Stimulated activated effector memory CD8-positive, alpha-beta T cell treated with anti-CD3 and anti-CD28 coated beads, Interleukin-12 subunit alpha, Interleukin-12 subunit beta, amount 100 ng/mL, for 72 hours (primary cell): ENCODE measurements around the gene ISCA2.

Source experiments
- ATAC-seq: fragments of 150-1000 bp; cut with Tn5 transposase; 2 replicates; pipeline ENCODE4 v1.10.0; 2021
- DNase-seq, 2 donors: peaks; one replicate each; pipeline ENCODE4 v3.0.0; 2021 to 2022; ENCODE audit warnings: low spot score in 2 of 2
- H3K27ac Mint-ChIP-seq: one replicate; pipeline ENCODE4 v1.8.0; 2022; ENCODE audit warnings: mild to moderate bottlenecking, mixed read lengths
- H3K36me3 Mint-ChIP-seq: one replicate; pipeline ENCODE4 v1.8.0; 2022; ENCODE audit warnings: mild to moderate bottlenecking, mixed read lengths
- H3K4me1 Mint-ChIP-seq: one replicate; pipeline ENCODE4 v1.8.0; 2022; ENCODE audit warnings: mixed read lengths
- H3K4me3 Mint-ChIP-seq: one replicate; pipeline ENCODE4 v1.8.0; 2022; ENCODE audit warnings: mild to moderate bottlenecking, mixed read lengths
- H3K9me3 Mint-ChIP-seq: one replicate; pipeline ENCODE4 v1.8.0; 2022; ENCODE audit warnings: mixed read lengths

Gene ISCA2

DNA sequence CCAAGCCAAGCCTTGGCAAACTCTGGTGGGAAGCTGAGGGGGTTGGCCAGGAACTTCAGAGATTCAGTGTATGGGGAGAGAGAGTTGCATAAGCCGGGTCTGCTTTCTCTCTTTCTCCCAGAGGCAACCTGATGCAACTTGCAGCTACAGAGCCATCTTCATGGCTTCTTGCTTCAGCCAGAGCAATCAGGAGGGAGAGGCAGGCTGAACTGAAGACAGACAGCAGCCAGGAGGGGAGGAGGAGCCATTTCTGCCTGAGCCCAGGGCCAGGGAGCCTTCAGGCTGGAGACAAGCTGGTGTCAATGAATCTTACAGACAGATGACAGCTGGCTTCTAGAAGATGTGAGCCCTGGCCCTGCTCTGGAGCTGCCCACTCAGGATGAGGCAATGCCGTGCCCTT lies 19.2 kb upstream of the ISCA2 start:
- DNase-seq = no peak
- no peak overlapping the region for H3K27ac Mint-ChIP-seq
- no peaks in the 10 kb centered on the region for H3K4me1 Mint-ChIP-seq

GRCh38 chr14:74475678-74476077 lies 17.9 kb upstream of the ISCA2 start:
- H3K9me3 Mint-ChIP-seq = no peaks in the 10 kb centered on the region
- H3K4me3 Mint-ChIP-seq = no peak overlapping the region
- no peaks in the 10 kb centered on the region for H3K4me1 Mint-ChIP-seq
- no peak for ATAC-seq
- no peak for DNase-seq
- peaks cover 13% of the 10 kb centered on the region for H3K36me3 Mint-ChIP-seq
- H3K27ac Mint-ChIP-seq = no peak overlapping the region

More for the DNA sequence above, 19.2 kb upstream of the ISCA2 start:
- Mint-ChIP-seq H3K4me3 (no peak overlapping the region), H3K9me3 (no peaks in the 10 kb centered on the region), H3K36me3 (peaks cover under 1% of the 10 kb centered on the region)
- no peak for ATAC-seq

GRCh38 chr14:74476107-74476506 lies 17.5 kb upstream of the ISCA2 start:
- ATAC-seq = no peak
- Mint-ChIP-seq H3K9me3 (no peaks in the 10 kb centered on the region), H3K4me3 (no peak overlapping the region), H3K4me1 (no peaks in the 10 kb centered on the region), H3K36me3 (peaks cover 14% of the 10 kb centered on the region), H3K27ac (no peak overlapping the region)
- DNase-seq = no peak

GRCh38 chr14:74476607-74477006 lies 17.0 kb upstream of the ISCA2 start:
- H3K9me3 Mint-ChIP-seq = no peaks in the 10 kb centered on the region

DNA sequence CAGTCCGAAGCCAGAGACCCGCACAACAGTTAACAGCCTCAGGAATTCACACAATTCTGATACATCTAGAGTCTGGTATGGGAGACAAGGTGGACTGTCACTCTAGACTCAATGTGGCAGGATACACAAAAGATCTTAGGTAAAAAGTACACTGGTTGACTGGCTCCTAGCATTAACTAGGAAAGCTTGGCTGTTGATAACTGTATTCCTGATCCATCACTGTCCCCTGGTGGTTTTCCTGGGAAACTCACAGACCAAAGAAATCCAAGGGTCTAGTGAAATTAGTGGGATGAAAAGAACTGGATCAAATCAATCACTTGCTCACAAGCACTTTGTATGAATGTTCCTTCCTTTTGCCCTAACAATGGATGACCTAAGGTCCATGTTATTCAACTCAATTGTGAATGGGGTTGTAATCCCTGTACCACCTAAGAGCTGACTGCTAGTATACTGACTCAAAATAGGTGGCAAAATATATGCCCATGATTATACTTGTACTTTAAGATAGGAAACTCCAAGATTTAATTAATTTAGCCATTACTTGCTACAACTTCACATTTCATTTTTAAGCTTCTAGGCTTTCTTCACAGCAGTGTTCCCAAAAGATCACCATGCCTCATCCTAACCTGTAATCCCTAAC lies 14.4 kb upstream of the ISCA2 start:
- ATAC-seq (no peak), DNase-seq (no peak)
- no peak overlapping the region for H3K4me3 Mint-ChIP-seq
- H3K36me3 Mint-ChIP-seq = peaks cover 24% of the 10 kb centered on the region
- H3K27ac Mint-ChIP-seq = no peak overlapping the region
- no peaks in the 10 kb centered on the region for H3K4me1 Mint-ChIP-seq
- no peaks in the 10 kb centered on the region for H3K9me3 Mint-ChIP-seq

More at GRCh38 chr14:74476607-74477006, 17.0 kb upstream of the ISCA2 start:
- Mint-ChIP-seq H3K4me1 (no peaks in the 10 kb centered on the region), H3K27ac (no peak overlapping the region), H3K4me3 (no peak overlapping the region), H3K36me3 (peaks cover 14% of the 10 kb centered on the region)
- DNase-seq (no peak), ATAC-seq (no peak)

DNA sequence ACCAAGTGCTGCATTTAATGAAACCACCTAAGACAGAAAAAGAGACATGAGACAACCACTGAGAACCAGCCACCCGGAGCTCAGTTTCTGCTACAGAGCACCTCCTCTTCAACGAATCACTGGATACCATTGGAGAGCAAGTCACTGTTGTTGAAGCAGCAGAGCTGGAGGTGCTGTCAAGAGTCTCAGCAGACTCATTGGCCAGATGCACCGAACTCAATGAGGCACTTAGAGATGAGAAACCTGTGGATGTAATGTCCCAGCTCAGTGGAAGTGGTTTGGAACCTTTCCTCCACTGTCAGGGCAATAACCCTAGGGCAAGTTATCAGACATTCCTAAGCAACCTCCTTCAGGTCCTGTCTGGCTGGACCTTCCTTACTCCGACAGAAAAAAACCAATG lies 13.5 kb upstream of the ISCA2 start:
- DNase-seq (no peak), ATAC-seq (no peak)
- Mint-ChIP-seq H3K27ac (no peak overlapping the region), H3K4me3 (no peak overlapping the region), H3K4me1 (no peaks in the 10 kb centered on the region), H3K9me3 (no peaks in the 10 kb centered on the region), H3K36me3 (peaks cover 34% of the 10 kb centered on the region)

DNA sequence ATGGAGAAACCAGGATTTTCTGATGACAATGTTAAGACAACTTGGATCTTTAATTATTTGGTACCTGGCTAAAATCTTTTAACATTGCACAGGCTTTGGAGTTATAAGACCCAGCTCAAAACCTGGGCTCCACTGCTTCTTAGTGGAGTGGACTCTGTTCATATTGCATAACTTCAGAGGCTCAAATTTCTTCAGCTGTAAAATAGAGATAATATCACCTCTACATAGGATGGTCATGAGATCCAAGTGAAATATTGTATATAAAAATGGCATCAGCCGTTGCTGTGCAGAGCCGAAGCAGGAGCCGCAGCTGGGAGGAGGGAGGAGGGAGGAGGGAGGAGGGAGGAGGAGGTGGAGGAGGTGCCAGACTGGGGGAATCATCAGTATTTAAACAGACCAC lies 11.0 kb upstream of the ISCA2 start:
- Mint-ChIP-seq H3K9me3 (no peaks in the 10 kb centered on the region), H3K27ac (no peak overlapping the region)

DNA sequence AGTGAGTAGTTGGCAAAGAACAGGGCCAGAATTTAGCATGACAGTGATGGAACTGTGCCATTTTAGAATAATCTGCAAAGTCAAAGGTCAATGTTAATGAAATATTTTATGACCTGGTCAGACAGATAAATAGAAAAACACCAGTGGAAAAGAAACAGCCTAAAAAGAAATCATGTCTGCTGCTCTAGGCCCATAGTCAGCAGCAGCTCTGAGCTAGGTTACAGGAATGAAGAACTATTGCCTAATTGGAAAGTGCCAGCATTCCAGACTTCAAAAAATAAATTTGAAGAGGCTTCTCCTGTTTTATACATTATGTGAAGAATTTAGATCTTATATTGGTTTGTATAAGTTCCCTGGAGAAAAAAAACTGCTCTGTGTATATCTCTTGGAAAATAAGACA lies 10.2 kb upstream of the ISCA2 start:
- no peak for ATAC-seq
- Mint-ChIP-seq H3K4me3 (no peak overlapping the region), H3K27ac (no peak overlapping the region), H3K9me3 (no peaks in the 10 kb centered on the region), H3K4me1 (no peaks in the 10 kb centered on the region), H3K36me3 (peaks cover 39% of the 10 kb centered on the region)
- no peak for DNase-seq

More for the DNA sequence above, 11.0 kb upstream of the ISCA2 start:
- H3K4me3 Mint-ChIP-seq = no peak overlapping the region
- DNase-seq = no peak
- H3K4me1 Mint-ChIP-seq = no peaks in the 10 kb centered on the region
- ATAC-seq = no peak
- peaks cover 39% of the 10 kb centered on the region for H3K36me3 Mint-ChIP-seq

- Mint-ChIP-seq H3K4me3 (no peak overlapping the region), H3K9me3 (no peaks in the 10 kb centered on the region), H3K27ac (no peak overlapping the region), H3K36me3 (peaks cover 25% of the 10 kb centered on the region), H3K4me1 (no peaks in the 10 kb centered on the region)
- ATAC-seq = no peak
- no peak for DNase-seq
Observed at GRCh38 chr14:74486164-74486563, 7.4 kb upstream of the ISCA2 start.

GRCh38 chr14:74488786-74489397 lies 4.7 kb upstream of the ISCA2 start:
- DNase-seq = no peak
- no peak overlapping the region for H3K4me3 Mint-ChIP-seq

DNA sequence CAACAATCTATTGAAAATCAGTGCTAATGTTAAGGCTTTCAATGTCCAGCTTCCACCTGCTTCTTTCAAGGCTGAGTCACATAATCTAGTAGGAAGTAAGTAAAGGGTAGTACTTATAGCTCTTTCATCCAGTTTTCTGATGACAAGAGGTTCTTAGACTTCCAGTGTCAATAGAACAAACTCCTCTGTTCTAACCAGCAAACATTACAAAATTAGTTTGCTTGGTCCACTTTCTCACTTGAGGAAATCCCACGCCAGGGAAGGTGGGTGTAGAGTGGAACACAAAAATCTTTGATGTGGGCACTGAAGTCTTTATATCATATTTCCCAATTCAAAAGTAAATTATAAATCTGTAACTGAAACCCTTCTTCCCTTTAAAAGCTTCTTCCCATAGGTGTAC lies 3.1 kb upstream of the ISCA2 start:
- peaks cover 21% of the 10 kb centered on the region for H3K4me1 Mint-ChIP-seq
- DNase-seq (no peak), ATAC-seq (no peak)
- no peak overlapping the region for H3K4me3 Mint-ChIP-seq
- peaks cover 6% of the 10 kb centered on the region for H3K36me3 Mint-ChIP-seq
- H3K27ac Mint-ChIP-seq = no peak overlapping the region
- no peaks in the 10 kb centered on the region for H3K9me3 Mint-ChIP-seq

More at GRCh38 chr14:74488786-74489397, 4.7 kb upstream of the ISCA2 start:
- peaks cover 5% of the 10 kb centered on the region for H3K4me1 Mint-ChIP-seq
- peaks cover 22% of the 10 kb centered on the region for H3K36me3 Mint-ChIP-seq
- no peaks in the 10 kb centered on the region for H3K9me3 Mint-ChIP-seq
- H3K27ac Mint-ChIP-seq = no peak overlapping the region
- no peak for ATAC-seq

DNA sequence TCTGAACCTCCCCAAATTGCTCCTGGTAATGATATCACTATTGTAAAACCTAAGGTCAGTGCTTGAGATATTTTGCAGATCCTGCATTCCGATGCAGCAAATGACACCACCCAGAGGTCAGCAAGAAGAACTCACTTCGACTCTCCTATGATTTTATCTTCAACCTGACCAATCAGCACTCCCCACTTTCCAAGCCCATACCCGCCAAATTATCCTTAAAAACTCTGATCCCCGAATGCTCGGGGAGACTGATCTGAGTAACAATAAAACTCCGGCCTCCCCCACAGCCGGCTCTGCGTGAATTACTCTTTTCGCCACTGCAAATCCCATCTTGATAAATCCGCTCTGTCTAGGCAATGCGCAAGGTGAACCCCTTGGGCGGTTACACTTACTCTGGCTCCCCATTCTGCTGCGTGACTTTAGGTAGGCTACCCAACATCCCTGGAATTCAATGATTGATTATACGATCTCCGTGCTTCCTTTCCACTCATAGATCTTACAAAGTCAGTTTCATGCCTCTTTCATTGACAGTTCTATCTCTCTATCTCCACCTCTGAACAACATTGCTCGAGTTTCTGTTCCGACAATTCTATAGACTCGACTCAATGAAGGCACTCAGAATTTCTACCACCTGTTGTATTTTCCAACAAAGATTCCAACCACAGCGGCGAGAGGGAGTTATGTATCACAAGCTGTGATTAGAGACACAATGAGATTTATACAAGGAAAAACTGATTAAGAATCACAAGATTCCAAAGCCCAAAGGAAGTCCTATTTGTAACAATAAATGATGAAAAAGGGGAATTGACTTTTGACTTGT lies 1.4 kb upstream of the ISCA2 start:
- H3K27ac Mint-ChIP-seq = no peak overlapping the region
- peaks cover 22% of the 10 kb centered on the region for H3K4me1 Mint-ChIP-seq
- no peak overlapping the region for H3K4me3 Mint-ChIP-seq
- H3K36me3 Mint-ChIP-seq = peaks cover 19% of the 10 kb centered on the region
- no peaks in the 10 kb centered on the region for H3K9me3 Mint-ChIP-seq
- DNase-seq = peak in 1 of 2 donors; percentile 60
- no peak for ATAC-seq

GRCh38 chr14:74492776-74493342 lies 706 bp upstream of the ISCA2 start, which contains the start of gene NPC2:
Gene NPC2, minus strand, starts transcription at chr14:74493305. Its CDS starts 31 bp downstream, at chr14:74493274.
- ATAC-seq = peak; percentile 0
- Mint-ChIP-seq H3K9me3 (no peaks in the 10 kb centered on the region), H3K27ac (no peak within 1 kb of the TSS), H3K4me1 (peaks cover 22% of the 10 kb centered on the region), H3K4me3 (no peak within 1 kb of the TSS), H3K36me3 (peaks cover 19% of the 10 kb centered on the region)
- no peak for DNase-seq

DNA sequence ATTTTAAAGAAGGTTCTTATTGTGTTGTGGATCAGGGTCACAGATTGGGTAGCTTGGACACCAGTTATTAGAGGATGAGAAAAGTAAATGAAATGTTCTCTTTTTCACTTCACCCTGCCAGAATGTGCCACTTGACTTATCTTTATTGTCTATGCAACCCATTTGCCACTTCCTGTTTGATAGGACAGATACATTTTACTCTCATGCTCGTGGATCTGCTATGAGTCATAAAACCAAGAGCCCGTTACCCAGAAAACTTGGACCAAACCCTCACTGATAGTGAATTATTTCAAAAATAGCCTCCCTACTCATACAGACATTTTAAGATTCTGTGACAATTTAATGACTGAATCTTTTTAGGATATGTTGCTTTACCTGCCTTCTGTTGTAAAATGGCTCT lies 1.8 kb downstream of the ISCA2 start:
- no peak overlapping the region for H3K4me3 Mint-ChIP-seq
- H3K9me3 Mint-ChIP-seq = no peaks in the 10 kb centered on the region
- no peak for ATAC-seq
- no peak for DNase-seq
- no peak overlapping the region for H3K27ac Mint-ChIP-seq
- H3K36me3 Mint-ChIP-seq = peaks cover 19% of the 10 kb centered on the region
- peaks cover 22% of the 10 kb centered on the region for H3K4me1 Mint-ChIP-seq

DNA sequence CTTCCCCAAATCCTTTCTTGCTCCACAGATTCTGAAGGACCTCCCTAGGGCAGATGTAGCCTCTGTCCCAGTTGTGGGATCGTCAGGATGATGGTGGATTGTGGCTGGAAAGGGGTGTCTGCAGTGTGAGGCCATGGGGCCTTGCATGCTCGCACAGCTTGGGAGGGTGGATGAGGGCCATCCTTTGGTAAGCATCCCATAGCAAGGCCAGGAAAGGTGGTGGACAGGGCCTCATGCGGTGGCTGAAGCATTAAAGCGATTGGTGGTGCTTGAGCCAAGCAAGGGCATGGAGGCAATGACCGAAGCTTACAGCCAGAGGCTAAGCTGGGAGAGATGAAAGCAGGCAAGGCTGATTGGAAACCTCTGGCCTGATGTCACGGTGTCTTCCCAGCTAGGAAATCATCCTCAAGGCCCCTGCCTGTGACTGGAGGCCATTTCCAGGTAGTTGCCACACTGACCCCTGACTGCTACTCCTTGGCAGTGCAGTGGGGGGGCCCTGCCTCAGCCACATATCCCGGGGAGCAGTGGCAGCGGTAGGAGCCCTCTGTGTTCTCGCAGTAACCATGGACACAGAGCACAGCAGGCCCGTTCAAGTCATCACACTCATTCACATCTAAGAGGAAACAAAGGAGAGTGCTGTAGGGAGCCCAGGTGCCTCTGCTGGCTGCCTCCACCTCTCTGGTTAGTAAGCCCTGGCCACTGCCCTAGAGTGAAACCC lies 7.0 kb downstream of the ISCA2 start:
- ATAC-seq (no peak), DNase-seq (no peak)
- H3K4me3 Mint-ChIP-seq = no peak overlapping the region
- H3K27ac Mint-ChIP-seq = no peak overlapping the region
- H3K36me3 Mint-ChIP-seq = peaks cover 14% of the 10 kb centered on the region
- peaks cover under 1% of the 10 kb centered on the region for H3K4me1 Mint-ChIP-seq
- H3K9me3 Mint-ChIP-seq = no peaks in the 10 kb centered on the region
